GM18507 (cell line): ENCODE results near the gene SLC6A12.
"Not testable (repeated sequence)": the region's sequence is repeated elsewhere in the genome, so short reads cannot be mapped to it uniquely, and the experiment has no call there.

Experiments
- DNase-seq: peaks from one replicate; pipeline ENCODE4 v3.0.0; 2011; ENCODE audit warnings: low read depth; ENCODE audit not compliant: insufficient read length; ENCODE audit errors: extremely low spot score
- FAIRE-seq: peaks from 2 replicates; lab custom pipeline; 2011; peaks lifted over from hg19 to GRCh38; lab: Jason Lieb, UNC

SLC6A12 gene

GRCh38 chr12:203462-204260, 10.3 kb downstream of the SLC6A12 start:
- DNase-seq = no peak
- no peak for FAIRE-seq

GRCh38 chr12:203074-203461, 10.9 kb downstream of the SLC6A12 start:
- FAIRE-seq (no peak), DNase-seq (no peak)

- DNase-seq (no peak), FAIRE-seq (no peak)
Observed at GRCh38 chr12:202081-202731, 11.8 kb downstream of the SLC6A12 start.

- DNase-seq = no peak
- FAIRE-seq = no peak
Observed at GRCh38 chr12:201361-201760, 12.6 kb downstream of the SLC6A12 start.

GRCh38 chr12:198705-199104, 15.3 kb downstream of the SLC6A12 start:
- no peak for DNase-seq
- FAIRE-seq = no peak

GRCh38 chr12:197911-198695, 15.9 kb downstream of the SLC6A12 start:
- DNase-seq (no peak), FAIRE-seq (no peak)

- no peak for FAIRE-seq
Observed at GRCh38 chr12:197347-197746, 16.6 kb downstream of the SLC6A12 start.

GRCh38 chr12:196436-196835, 17.5 kb downstream of the SLC6A12 start:
- no peak for DNase-seq
- no peak for FAIRE-seq

More at GRCh38 chr12:197347-197746, 16.6 kb downstream of the SLC6A12 start:
- DNase-seq = no peak

GRCh38 chr12:195951-196350, 18.0 kb downstream of the SLC6A12 start:
- FAIRE-seq = no peak
- no peak for DNase-seq

- FAIRE-seq (no peak), DNase-seq (no peak)
Observed at GRCh38 chr12:195156-195555, 18.8 kb downstream of the SLC6A12 start.

GRCh38 chr12:194276-194675, 19.7 kb downstream of the SLC6A12 start:
- no peak for DNase-seq
- FAIRE-seq = no peak

- no peak for DNase-seq
- FAIRE-seq = no peak
Observed at GRCh38 chr12:193261-193660, 20.7 kb downstream of the SLC6A12 start.

GRCh38 chr12:191541-191940, 22.4 kb downstream of the SLC6A12 start:
- DNase-seq (no peak), FAIRE-seq (no peak)

- DNase-seq = no peak
- FAIRE-seq = no peak
Observed at GRCh38 chr12:190881-191280, 23.1 kb downstream of the SLC6A12 start.

- FAIRE-seq = no peak
- no peak for DNase-seq
Observed at GRCh38 chr12:189622-189962, 24.4 kb downstream of the SLC6A12 start.

GRCh38 chr12:188910-189621, 24.9 kb downstream of the SLC6A12 start:
- FAIRE-seq = no peak
- DNase-seq = peak; percentile 55

- FAIRE-seq, DNase-seq: not testable (repeated sequence)
Observed at GRCh38 chr12:187986-188909, 25.7 kb downstream of the SLC6A12 start.

GRCh38 chr12:186006-186625, 27.8 kb downstream of the SLC6A12 start:
- DNase-seq (no peak), FAIRE-seq (no peak)
